ENCODE results near the gene SMIM7.
A peak's percentile ranks its signal among the peaks of the same experiment; 100 is the strongest.

Gene SMIM7

GRCh38 chr19:16621165-16621800 is 38.7 kb downstream of the SMIM7 start:
- no peak for DNase-seq (ENCODE audit: low spot score)

GRCh38 chr19:16620584-16620983 is 39.4 kb downstream of the SMIM7 start:
- DNase-seq (ENCODE audit: low spot score), result no peak

DNA sequence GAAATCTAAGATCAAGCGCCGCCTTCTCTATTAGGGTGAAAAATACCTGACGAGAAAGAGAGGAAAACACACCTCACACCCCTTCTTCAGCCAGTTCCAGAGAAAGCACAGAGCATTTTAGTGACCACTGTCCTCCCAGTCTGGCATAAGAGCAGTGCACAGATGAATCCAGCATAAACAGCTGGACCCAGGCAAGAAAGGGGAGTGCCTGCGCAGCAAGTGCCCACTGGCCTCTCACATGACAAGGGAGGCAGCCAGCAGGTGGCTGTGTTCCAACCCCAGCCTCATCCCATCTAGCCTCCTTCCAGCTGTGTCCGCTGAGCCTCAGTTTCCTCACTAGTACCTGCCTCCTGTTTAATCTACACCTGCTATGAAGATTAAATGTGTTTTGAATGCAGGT is 39.9 kb downstream of the SMIM7 start:
- DNase-seq (ENCODE audit: low spot score), result no peak

DNA sequence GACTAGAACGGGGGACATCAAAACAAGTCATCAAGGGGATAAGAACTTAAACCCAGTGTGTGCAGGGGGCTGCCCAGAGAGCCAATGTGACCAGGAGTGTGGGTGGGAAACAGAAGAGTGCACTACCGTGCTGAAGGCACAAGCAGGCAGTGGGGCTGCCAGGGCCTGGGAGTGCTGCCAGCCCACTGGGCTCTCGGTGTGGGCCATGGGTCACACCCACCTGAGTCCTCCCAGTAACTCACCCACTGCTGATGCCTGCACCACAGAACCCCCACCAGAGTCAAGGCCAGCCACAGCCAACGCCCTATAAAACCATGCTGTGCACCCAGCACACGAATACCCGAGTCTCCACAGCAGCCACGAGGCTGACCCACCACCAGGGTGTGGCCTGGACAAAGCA is 40.5 kb downstream of the SMIM7 start:
- DNase-seq (ENCODE audit: low spot score), result peak; percentile 59

DNA sequence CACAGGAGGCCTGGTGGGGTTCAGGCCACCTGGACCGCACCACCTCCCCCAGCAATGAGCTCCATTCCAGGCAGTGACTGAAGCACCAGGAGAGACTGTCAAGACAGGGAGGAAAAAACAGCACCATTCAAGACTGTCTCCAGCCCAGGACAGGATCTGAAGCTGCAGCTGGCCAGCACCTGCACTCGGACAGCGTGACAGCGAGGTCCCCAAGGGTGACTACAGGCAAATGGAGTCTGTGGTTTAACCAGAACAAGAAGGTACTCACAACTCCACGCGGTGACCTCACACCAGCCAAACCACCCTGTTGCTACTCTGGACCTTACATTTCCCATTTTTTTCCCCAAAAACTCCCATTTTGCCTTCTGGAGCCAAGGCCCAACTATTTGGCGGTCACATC is 41.7 kb downstream of the SMIM7 start:
- DNase-seq (ENCODE audit: low spot score), result no peak

- DNase-seq (ENCODE audit: low spot score), result no peak
Observed at GRCh38 chr19:16615808-16616207, 44.1 kb downstream of the SMIM7 start.

DNA sequence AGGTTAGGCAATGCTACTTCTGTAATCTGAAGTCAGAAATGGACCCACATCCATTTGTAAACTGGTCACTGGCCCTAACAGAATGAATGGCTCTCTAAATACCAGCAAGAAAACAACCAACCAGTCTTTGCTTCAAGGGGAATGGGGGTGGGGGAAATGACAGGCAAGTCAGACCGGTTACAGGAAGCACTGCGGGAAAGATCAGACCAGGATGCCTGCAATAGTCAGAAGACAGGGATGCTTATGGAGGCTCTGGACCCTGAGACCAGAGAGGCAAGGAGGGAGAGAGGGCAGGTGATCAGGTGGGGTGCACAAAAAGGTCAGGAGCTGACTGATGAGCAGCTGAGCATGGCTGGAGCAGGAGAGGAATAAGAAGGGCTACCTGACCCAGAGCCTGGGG is 45.0 kb downstream of the SMIM7 start:
- no peak for DNase-seq (ENCODE audit: low spot score)

DNA sequence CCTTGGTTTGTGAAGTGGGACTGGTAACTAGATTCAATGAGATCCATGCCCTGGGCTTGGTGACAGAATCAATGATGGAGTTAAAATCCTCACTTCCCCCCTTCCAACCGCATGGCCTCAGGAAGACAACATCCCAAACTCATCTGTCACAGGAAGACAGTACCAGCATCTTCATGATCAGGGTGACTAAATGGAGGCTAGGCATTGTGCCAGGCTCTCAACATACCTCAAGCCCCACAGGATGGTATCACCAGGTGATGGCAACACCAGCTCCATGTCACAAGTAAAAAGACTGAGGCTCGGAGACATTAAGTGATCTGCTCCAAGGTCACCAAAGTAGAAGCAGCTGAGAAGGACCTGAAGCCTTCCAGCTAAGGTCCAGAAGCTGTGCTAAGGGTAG is 46.1 kb downstream of the SMIM7 start:
- no peak for DNase-seq (ENCODE audit: low spot score)

GRCh38 chr19:16612636-16613035 is 47.3 kb downstream of the SMIM7 start:
- DNase-seq (ENCODE audit: low spot score), result no peak

- DNase-seq (ENCODE audit: low spot score), result no peak
Observed at GRCh38 chr19:16611121-16611520, 48.8 kb downstream of the SMIM7 start.

DNA sequence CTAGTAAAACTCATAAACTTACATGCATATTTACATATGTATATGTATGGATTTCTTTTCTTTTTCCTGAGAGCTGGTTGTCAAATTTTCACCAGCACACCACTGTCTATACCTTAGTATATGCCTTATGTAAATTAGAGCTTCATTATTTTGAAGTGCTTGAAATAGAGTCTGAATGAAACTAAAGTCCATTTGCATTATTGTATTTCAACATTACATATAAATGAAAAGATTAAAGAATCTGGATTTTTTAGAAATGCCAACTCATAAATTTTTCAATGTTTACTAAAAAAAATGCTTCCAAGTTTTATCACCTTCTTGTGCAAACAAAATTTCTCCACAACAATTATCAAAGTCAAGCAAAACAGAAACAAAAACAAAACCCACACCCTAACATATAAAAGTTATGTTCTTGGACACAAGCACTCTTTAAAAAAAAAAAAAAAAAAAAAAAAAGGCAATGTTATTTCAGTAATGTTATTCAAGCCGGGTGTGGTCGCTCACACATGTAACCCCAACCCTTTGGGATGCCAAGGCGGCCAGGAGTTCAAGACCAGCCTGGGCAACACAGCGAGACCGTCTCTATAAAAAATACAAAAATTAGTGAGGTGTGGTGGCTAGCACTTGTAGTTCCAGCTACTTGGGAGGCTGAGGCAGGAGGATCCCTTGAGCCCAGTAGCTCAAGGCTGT is 50.3 kb downstream of the SMIM7 start:
- no peak for DNase-seq (ENCODE audit: low spot score)

GRCh38 chr19:16608290-16608739 is 51.6 kb downstream of the SMIM7 start:
- no peak for DNase-seq (ENCODE audit: low spot score)

DNA sequence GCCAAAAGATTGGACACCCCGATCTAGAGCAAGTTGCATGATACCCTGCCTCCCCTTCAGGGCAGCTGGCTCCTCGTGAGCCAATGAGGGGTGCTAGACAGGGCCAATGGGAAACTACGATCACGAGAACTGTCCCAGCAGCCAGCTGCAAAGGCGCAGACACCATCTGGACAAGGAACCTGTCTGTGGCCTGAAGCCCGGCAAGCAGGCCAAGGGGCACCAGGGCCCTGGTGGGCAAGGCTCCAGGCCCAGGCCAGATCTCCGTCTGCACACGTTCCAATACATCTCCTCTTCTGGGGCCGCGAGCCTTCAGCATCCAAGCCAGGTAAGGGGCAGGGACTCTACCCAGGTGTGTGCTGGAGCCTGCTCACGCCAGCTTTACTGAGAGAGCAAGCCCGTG is 52.1 kb downstream of the SMIM7 start:
- DNase-seq (ENCODE audit: low spot score), result no peak

- DNase-seq (ENCODE audit: low spot score), result no peak
Observed at GRCh38 chr19:16605553-16605994, 54.4 kb downstream of the SMIM7 start.

GRCh38 chr19:16605115-16605514 is 54.8 kb downstream of the SMIM7 start:
- no peak for DNase-seq (ENCODE audit: low spot score)

GRCh38 chr19:16604615-16605014 is 55.3 kb downstream of the SMIM7 start:
- no peak for DNase-seq (ENCODE audit: low spot score)

DNA sequence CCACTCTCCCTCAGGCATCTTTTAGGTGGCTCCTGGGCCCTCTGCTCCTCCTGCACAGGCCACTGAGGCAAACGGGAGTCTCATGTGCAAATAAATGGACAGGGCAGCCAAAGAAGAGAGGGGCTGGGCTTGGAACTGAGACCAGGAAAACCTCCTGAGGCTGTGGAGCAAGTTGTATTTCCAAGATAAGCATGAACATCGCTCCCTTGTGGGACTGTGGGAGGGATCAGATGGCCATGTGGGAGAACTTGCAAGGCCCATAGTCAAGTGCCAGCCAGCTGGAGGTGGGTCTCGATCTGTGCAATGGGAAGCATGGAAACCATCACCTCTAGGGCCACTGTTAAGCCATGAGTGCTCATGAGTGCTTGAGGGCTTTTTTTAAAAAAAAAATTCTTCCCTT is 56.9 kb downstream of the SMIM7 start:
- DNase-seq (ENCODE audit: low spot score), result no peak

DNA sequence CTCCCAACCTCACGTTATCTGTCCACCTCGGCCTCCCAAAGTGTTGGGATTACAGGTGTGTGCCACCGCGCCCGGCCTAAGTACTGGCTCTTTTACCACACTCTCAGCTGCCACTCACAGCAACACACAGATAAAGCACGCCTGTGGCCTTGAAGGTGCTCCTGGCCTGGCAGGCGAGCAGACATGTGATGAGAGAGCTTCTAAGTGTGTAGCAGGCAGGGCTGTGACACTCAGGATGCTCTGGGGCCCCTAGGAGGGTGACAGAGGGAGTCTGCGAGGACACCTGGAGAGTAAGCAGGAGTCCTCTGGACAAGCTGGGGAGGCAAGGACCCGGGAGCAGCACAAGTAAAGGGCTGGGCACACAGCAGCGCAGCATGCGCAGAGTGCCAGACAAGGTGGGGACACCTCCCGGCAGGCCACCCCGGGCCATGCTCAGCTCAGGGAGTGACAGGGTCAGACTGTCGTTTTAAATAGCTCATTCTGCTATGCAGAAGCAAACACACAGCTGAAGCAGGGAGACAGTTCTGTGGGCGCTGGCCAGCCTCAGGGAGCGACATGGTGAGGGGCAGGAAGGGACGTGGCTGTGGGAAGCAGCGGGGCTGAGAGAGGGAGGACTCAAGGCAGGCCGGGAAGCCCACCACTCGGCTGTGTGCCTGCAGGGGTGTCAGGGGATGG is 58.4 kb downstream of the SMIM7 start:
- no peak for DNase-seq (ENCODE audit: low spot score)

DNA sequence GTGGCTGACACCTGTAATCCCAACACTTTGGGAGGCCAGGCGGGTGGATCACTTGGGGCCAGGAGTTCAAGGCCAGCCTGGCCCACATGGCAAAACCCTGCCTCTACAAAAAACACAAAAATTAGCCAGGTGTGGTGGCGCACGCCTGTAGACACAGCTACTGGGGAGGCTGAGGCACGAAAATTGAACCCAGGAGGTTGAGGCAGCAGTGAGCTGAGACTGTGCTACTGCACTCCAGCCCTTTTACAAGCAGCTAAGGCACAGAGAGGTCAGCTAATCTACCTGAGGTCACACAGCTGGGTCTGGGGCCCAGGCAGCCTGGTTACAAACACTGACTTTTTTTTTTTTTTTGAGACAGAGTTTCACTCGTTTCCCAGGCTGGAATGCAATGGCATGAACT is 59.1 kb downstream of the SMIM7 start:
- no peak for DNase-seq (ENCODE audit: low spot score)

GRCh38 chr19:16599655-16600346 is 60.1 kb downstream of the SMIM7 start:
- DNase-seq (ENCODE audit: low spot score), result no peak

DNA sequence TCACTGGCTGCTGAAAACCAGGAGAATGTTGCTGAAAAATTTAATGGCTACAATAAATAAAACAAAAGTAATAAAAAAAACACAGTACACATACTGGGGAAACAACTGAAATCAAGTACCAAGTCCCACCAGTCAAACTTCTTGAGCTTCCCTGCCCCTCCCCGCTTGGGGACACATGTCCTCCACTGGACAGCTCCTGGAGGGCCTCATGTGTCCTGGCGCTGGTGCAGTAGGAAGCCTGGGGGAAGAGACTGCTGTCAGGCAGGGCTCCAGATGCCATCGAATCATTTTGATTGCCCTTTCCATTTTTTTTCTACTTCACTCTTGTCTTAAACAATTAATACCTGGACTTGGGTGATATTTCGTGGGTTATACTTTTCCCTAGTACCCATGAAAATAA is 61.1 kb downstream of the SMIM7 start:
- no peak for DNase-seq (ENCODE audit: low spot score)

DNA sequence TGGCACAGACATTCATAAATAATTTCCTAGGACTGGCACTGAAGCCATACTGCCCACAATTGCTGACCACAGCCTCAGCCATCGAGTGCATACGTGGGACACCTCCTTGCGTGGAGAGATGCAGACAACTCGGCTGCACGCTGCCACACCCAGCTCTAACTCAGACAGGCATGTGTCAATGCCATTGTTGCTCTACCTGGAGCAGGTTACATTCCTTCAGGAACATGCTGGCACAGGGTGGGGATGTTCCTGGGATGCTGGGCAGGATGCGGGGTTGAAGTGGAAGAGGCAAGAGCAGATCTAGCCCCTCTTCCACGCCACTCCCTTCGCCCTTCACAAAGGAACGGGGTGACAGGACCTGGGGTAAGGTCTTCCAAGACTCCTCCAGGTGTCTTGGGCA is 63.5 kb downstream of the SMIM7 start:
- no peak for DNase-seq (ENCODE audit: low spot score)

Measured in SW480 (cell line).